AG09319 (cell line): ENCODE data around the gene PXMP4.

Experiments
- DNase-seq: peaks from one replicate; pipeline ENCODE4 v3.0.0-alpha.2; 2010; ENCODE audit warnings: low read depth; ENCODE audit errors: extremely low read depth
- TF ChIP-seq, protein P1 (sequence below): IDR thresholded peaks from 2 replicates; pipeline ENCODE4 v1.5.1; 2011; ENCODE audit warnings: low read depth, mild to moderate bottlenecking, inconsistent platforms, low read length, moderate library complexity

PXMP4 gene

DNA sequence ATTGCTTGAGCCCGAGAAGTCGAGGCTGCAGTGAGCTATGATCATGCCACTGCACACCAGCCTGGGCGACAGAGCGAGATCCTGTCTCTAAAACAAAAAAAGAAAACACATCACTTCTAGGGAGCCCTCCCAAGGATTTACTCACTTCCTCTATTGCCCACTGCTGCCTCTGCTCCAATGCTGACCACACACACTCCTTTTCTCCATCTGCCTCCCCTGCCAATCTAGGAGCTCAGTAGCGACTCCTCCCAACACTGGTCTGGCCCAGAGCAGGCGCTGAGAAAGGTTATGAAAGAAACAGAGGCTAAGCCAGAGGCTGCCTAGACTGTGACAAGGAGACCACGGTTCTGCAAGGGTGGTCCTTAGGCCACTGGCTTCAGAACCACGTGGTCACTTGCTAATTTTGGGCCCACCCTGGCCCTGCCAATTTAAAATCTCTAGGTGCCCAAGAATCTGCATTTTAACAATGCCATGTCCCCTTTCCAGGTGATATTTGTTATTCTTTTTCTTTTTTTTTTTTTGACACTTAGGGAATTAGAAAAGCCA lies 32.7 kb downstream of the PXMP4 start:
- TF ChIP-seq, protein P1, sequence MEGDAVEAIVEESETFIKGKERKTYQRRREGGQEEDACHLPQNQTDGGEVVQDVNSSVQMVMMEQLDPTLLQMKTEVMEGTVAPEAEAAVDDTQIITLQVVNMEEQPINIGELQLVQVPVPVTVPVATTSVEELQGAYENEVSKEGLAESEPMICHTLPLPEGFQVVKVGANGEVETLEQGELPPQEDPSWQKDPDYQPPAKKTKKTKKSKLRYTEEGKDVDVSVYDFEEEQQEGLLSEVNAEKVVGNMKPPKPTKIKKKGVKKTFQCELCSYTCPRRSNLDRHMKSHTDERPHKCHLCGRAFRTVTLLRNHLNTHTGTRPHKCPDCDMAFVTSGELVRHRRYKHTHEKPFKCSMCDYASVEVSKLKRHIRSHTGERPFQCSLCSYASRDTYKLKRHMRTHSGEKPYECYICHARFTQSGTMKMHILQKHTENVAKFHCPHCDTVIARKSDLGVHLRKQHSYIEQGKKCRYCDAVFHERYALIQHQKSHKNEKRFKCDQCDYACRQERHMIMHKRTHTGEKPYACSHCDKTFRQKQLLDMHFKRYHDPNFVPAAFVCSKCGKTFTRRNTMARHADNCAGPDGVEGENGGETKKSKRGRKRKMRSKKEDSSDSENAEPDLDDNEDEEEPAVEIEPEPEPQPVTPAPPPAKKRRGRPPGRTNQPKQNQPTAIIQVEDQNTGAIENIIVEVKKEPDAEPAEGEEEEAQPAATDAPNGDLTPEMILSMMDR: no peak
- no peak for DNase-seq

DNA sequence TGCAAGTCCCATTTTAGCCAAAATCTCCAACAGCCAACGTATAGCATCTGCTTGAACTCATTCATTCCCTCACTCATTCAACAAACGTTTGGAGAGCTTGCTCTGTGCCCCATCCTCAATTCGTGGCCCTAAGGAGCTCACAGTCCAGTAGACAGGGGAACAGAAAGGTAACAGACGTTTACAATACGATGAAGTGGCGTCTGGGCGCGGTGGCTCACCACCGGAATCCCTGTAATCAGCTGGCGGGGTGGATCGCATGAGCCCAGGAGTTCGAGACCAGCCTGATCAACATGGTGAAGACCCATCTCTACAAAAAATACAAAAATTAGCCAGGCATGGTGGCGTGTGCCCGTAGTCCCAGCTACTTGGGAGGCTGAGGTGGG lies 33.1 kb downstream of the PXMP4 start:
- TF ChIP-seq, protein P1: no peak
- DNase-seq: no peak

DNA sequence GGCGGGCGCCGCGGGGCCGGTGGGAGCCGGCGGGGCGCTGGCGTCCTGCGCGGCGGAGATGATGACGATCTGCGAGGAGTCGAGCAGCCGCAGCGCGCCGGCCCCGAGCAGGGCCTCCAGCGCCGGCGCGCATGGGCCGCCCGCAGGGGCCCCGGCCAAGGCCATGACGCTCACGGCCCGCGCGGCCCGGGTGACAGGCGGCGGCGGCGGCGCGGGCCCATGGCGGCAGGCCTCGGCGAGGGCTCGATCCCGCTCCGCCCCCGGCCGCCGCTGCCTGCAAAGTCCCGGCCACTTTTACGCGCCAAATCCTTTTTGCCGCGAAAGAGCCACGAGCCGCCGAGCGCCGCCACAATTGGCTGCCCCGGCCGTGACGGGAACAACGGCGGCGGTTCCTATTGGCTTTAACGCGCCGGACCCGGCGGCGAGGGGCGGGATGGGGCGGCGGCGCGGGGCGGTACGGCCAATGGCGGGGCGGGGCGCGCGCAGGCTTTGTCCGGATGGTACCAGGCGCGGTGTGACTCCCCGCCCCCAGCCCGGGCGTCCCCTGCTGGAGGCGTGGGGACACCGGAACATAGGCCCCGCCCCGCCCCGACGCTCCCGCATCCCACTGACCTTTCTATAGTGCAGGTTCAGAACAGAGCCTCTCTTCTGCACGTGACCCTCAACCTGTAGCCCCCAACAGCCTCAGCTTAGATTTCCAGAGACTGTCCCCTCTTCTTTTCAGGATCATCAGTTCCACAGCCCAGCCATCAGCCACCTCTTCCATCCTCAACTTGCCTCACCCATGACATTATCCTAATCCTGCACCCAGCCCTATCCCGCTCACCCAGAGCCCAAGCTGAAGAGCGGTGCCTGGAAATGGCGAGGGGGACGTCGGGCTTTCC lies 33.8 kb downstream of the PXMP4 start, which contains the start of gene E2F1:
E2F1 (minus strand) TSS at position 286 of the 884 bp plus-strand sequence; CDS start at position 165, 121 bp downstream.
- DNase-seq: peak; percentile 65
- TF ChIP-seq, protein P1: peak; percentile 27

DNA sequence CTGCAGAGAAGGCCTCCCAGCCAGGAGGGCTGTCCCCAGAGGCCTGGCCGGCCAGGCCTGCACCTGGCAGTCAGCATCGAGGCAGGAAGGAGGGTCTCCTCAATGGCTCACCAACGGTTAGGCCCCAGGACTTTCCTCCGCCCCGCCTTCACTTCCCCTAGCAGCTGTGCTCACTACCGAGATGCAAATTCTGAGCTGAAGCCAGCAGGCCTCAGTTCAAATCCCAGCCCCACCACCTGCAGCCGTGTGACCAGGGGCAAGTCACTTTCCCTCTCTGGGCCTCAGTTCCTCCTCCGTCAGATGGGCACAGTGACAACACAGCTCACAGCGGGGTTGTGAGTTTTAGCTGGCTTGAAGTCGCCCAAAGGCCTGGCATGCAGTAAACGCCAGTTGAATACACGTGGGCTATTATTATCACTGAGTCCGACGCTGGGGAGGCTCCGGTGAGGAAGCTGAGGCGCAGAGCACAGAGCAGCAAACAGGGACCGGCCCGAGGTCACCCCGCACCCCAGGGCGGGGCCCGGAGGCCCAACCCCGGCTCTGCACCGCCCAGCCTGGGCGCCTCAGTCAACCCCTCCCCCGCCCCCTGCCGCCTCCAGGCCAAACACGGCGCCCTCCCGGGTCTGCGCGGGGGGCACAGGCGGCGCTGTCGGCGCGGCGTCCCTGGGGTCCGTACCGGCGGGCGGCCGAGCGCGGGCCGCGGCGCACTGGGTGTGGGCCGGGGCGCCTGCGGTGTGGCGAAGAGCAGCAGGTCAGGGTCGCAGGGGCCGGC lies 34.6 kb downstream of the PXMP4 start:
- TF ChIP-seq, protein P1: no peak
- DNase-seq: no peak

DNA sequence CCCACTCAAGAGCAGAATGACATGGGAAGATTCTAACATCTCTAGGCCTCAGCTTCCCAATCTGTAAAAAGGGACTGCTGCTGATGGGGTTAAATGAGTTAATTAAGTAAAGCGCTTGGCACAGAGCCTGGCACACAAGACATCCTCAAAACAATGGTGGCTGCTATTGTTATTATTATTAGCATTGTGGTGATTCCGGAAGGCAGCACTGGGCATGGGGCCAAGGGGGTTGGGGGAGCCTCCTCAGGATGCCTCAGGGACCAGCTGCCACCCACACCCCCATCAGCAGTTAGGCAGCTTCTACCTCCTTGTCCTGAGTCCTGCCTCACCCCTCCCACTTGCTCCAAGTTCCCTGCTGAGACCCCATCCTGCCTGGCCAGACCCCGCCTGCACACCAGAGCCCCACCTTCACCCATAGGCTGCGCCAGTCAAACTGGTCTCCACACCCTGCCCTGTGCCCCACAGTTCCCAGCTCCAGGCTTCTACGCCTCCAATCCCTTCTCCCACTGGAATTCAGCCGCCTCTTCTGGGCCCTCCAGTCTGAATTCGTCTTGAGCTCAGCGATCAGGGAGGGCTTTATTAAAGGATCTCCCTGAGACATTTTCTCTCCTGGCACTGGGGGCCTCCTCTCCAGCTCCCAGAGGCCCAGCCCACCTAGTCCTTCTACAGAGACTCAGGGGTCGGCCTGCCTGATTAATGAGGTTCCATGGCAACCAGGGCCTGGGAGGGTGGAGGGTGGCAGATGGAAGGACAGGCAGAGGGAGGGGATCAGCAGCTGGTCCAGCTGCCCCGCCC lies 35.4 kb downstream of the PXMP4 start:
- DNase-seq: no peak
- TF ChIP-seq, protein P1: no peak

DNA sequence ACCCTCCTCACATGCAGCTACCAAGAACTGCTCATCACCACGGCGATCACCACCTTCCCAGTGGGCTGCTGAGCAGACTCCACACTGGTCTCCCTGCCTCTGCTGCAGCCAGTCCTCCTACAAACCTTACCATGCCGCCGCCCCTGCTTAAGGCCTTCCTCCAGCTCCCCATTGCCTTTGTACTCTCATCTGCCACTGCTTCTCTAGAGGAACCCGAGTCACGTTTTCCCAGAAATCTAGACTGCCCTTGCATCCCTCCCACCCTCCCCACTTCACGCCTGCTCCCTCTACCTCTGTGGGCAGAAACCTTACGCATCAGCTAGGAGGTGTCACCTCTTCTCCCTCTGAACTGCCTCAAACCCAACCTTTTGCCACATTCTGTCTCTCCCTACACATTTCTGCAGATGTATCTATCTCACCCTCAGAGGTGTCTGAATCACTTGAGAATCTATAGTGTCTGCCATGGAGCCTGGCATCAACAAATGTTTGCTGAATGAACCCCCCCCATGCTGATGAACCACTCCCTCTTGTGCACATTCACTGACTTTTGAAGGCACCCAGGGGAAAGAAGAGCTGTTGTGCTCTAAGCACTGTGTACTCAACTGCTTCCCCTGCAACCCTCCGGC lies 38.3 kb downstream of the PXMP4 start:
- TF ChIP-seq, protein P1: no peak
- no peak for DNase-seq
